Stimulated activated CD8-positive, alpha-beta memory T cell treated with anti-CD3 and anti-CD28 coated beads, Interleukin-4, amount 100 ng/mL, for 24 hours (primary cell): ENCODE data around the gene FBN3.

Experiments
- DNase-seq: peaks from one replicate; pipeline ENCODE4 v3.0.0-alpha.2; 2020; ENCODE audit warnings: low read depth

FBN3 gene

GRCh38 chr19:8148410-8149260 lies 757 bp downstream of the FBN3 start:
- no peak for DNase-seq

DNA sequence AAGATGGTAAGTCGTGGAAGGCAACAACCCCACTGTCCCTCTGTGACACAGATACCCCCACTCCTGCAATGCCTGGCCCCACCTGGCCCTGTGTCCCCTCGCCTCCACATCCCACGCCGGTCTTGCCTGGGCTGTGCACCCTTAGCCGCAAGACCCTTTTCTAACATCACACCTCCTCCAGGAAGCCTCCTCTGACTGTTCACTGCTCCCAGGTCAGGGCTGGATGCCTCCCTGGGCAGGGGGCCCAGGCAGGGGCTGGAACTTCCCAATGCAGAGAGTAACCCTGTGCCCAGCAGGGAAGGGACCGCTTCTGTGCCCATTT lies 1.3 kb downstream of the FBN3 start:
- DNase-seq = no peak

DNA sequence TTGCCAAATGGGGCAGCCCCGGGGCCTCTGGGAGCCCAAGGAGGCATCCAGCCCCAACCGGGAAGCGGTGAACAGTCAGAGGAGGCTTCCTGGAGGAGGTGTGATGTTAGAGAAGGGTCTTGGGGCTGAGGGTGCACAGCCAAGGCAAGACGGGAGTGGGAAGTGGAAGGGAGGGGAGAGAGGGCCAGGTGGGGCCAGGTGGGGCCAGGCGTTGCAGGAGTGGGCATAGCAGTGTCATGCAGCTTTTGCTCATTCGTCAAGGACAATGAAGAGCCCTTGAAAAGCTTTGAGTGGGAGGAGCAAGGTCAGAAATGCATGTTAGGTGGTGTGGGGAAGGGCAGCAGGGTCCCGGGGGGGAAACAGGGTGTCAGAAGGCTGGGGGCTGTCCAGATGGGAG lies 1.8 kb downstream of the FBN3 start:
- DNase-seq = no peak

- no peak for DNase-seq
Measured at GRCh38 chr19:8146877-8147581, 2.4 kb downstream of the FBN3 start.

GRCh38 chr19:8144273-8144995 lies 5.0 kb downstream of the FBN3 start:
- DNase-seq = no peak

DNA sequence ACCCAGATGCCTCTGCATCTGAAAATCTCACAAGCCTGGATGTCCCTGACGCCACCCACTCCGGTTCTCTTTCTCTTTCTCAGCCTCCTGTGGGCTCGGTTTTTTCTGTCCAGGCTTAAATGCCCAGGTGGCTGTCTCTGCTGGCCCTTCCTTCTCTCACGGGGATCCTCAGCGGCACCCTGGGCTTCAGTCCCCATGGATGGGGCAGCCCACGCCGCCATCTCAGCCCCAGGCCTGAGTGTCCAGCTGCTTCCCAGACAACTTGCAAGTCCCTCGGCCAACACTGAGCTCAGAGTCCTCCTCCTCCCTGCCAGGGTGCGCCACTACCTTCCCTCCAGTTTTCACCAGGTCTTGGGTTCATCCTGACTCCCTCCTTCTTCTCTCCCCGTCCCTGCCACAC lies 6.4 kb downstream of the FBN3 start:
- DNase-seq = no peak

GRCh38 chr19:8142513-8142900 lies 6.9 kb downstream of the FBN3 start:
- DNase-seq = no peak

GRCh38 chr19:8141726-8142512 lies 7.5 kb downstream of the FBN3 start:
- DNase-seq = no peak

DNA sequence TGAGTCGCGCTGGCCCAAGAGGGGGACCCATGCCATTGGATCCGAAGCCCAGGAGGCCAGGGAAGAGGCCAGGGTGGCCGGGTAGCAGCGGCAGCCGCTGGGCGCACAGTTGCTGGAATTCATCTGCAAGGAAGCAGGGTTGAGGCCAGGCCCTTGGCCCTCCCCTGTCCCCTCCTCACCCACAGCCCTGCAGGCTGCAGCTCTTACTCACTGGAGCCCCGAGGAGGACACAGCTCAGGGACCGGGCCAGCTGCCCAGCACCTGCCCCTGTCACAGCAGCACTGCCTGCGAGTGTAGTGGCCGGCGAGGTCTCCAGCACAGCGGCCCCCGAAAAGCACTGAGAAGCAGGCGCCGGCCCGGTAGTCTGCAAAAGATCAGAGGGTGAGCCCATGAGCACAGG lies 11.2 kb downstream of the FBN3 start:
- no peak for DNase-seq

DNA sequence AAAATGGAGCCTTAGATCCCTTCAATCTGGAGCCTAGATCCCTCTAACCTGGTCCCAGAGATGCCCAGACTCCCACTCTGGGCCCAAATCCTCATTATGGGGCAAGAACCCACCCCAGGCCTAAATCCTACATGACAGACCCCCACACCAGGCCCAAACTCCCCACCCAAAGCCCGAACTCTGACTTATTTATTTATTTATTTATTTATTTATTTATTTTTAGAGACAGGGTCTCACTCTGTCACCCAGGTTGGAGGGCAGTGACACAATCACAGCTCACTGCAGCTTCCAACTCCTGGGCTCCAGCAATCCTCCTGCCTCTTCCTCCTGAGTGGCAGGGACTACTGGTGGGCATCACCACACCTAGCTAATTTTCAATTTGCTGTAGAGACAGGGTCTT lies 12.0 kb downstream of the FBN3 start:
- no peak for DNase-seq

GRCh38 chr19:8135946-8136618 lies 13.3 kb downstream of the FBN3 start:
- DNase-seq = no peak

- no peak for DNase-seq
Measured at GRCh38 chr19:8132858-8133458, 16.4 kb downstream of the FBN3 start.

DNA sequence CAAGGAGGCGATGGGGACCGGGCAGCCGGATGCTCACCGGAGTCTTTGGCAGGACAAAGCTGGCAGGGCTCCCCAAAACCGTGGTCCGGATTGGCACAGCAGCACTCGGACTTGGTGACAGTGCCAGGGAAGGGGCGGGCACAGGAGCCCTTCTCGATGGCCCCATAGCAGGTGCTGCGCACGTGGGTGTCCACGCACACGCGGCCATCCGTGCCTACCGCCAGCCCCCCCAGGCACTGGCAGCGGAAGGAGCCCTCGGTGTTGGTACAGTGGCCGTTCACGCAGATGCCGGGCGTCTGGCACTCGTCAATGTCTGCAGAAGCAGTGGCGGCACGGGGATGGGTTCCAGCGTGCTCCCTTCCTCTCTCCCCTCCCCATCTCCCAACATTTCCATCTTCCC lies 17.9 kb downstream of the FBN3 start:
- no peak for DNase-seq

- DNase-seq = no peak
Measured at GRCh38 chr19:8129061-8129618, 20.3 kb downstream of the FBN3 start.

- no peak for DNase-seq
Measured at GRCh38 chr19:8128551-8128950, 20.8 kb downstream of the FBN3 start.

GRCh38 chr19:8127311-8127710 lies 22.1 kb downstream of the FBN3 start:
- DNase-seq = no peak

GRCh38 chr19:8126511-8126910 lies 22.9 kb downstream of the FBN3 start:
- DNase-seq = no peak

DNA sequence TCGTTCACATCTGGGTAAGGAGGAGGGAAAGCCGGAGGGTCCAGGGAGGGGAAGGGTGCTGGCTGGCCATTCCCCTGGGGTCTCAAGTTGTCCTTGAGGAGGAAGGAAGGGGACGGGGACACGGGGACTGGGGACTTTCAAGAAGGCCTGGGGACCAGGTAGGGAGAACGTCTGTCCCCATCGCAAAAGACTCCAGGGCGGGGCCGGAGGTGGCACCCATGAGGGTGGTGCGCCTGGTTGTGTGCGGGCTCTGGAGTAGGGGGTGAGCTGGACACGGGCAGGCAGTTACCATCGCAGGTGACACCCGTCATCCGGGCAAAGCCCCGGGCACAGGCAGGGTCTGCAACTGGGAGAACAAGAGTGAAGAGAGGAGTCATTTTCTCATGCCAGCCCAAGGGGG lies 23.4 kb downstream of the FBN3 start:
- no peak for DNase-seq

- no peak for DNase-seq
Measured at GRCh38 chr19:8123683-8124082, 25.7 kb downstream of the FBN3 start.

GRCh38 chr19:8120636-8121480 lies 28.5 kb downstream of the FBN3 start:
- no peak for DNase-seq
